ENCODE measurements around the gene UBN2. TPM values are rescaled to one million over a fixed set of nuclear protein-coding genes. Genes with fewer than 3 reads are reported as not detected.

UBN2 gene
- total RNA-seq, 1 experiment from 2014 or later: 14.8 TPM

- Histone ChIP-seq H3K4me1 (ENCODE audit: control insufficient read depth in 1 of 2, insufficient read depth in 2 of 2, low read length in 2 of 2) (no peaks in the 10 kb centered on the region), H3K27me3 (ENCODE audit: insufficient read depth, low read length) (no peaks in the 10 kb centered on the region), H3K4me3 (replicated peaks in 1 of 2; ENCODE audit: low read depth in 1 of 2, low read length in 2 of 2) (no peak overlapping the region), H3K9me3 (ENCODE audit: control insufficient read depth in 1 of 2, insufficient read depth in 1 of 2, low read depth in 1 of 2, low read length in 2 of 2) (no peaks in the 10 kb centered on the region), H3K4me2 (ENCODE audit: low read length) (no peak overlapping the region), H3K9me2 (ENCODE audit: insufficient read depth) (no peaks in the 10 kb centered on the region), H3K79me2 (ENCODE audit: insufficient read depth, low read length) (no peaks in the 10 kb centered on the region), H3K9ac (ENCODE audit: low read length) (no peak overlapping the region), H4K20me1 (ENCODE audit: insufficient read depth) (no peaks in the 10 kb centered on the region; the same call in 1 of the 2 replicates), H3K27ac (ENCODE audit: low read depth, low read length) (no peak overlapping the region), H2AFZ (ENCODE audit: low read depth, low read length, poor library complexity, severe bottlenecking) (no peak overlapping the region), H3K36me3 (ENCODE audit: control insufficient read depth in 1 of 2, insufficient read depth in 2 of 2, low read length in 2 of 2) (peaks cover 10 to 14% of the 10 kb centered on the region in 2 experiments; a peak in 3 of 4 replicates)
- POLR2A ChIA-PET: no interaction called here
- no TSS peak for BruUV-seq (replicated peaks)
- RAD21 ChIA-PET (ENCODE audit: low non-redundant PET in 1 of 2, low total read pairs in 2 of 2, uncharacterized antibody in 2 of 2, unreplicated experiment in 2 of 2): no interaction called here
- TF ChIP-seq RAD21 (IDR thresholded peaks at IDR 0.05; ENCODE audit: low read depth) (no peak), SIN3A (IDR thresholded peaks at IDR 0.05; ENCODE audit: low read depth) (no peak), CTCF (IDR thresholded peaks at IDR 0.05 in 2 of 3, conservative IDR thresholded peaks at IDR 0.05 in 1 of 3; ENCODE audit: borderline replicate concordance in 1 of 3, insufficient read depth in 1 of 3, low read depth in 2 of 3, low read length in 2 of 3) (no peak), ZBTB33 (IDR thresholded peaks at IDR 0.05; ENCODE audit: extremely low read depth, insufficient replicate concordance, low read length) (no peak), EGR1 (IDR thresholded peaks at IDR 0.05; ENCODE audit: low read depth) (no peak), REST (IDR thresholded peaks at IDR 0.05; ENCODE audit: low read depth) (no peak), FOSL1 (IDR thresholded peaks at IDR 0.05; ENCODE audit: low read depth) (no peak), YY1 (IDR thresholded peaks at IDR 0.05; ENCODE audit: extremely low read depth, insufficient replicate concordance, low read depth, low read length) (no peak)
- intact Hi-C loops (cut with micrococcal nuclease): no loop called here
- DNase-seq (ENCODE audit: low read depth, low spot score) (no peak), ATAC-seq (no peak)
- CTCF ChIA-PET: no interaction called here
These were observed 40.9 kb downstream of the UBN2 start for GRCh38 chr7:139271718-139272628.
